K562 (cell line): ENCODE measurements around the gene DPH5. TPM values are rescaled to one million over a fixed set of nuclear protein-coding genes. Genes with fewer than 3 reads are reported as not detected.

Source experiments
- ATAC-seq: fragments of 200-7000 bp; cut with Tn5 transposase; 3 replicates; pipeline ENCODE4 v1.9.1; 2020; ENCODE audit warnings: moderate library complexity
- BruUV-seq: library from RNA; stranded (reverse); fragments of 400-500 nt; replicated peaks from 2 replicates; lab custom pipeline; 2021; lab: Mats Ljungman, UMichigan
- CTCF ChIA-PET: fragments of 300-600 bp; formaldehyde crosslinking; extraction: SDS; loops from one replicate; lab custom pipeline; 2021; ENCODE audit warnings: low intra/inter-chr PET ratio; lab: Yijun Ruan, JAX
- POLR2A ChIA-PET: fragments of 300-600, 350-650 bp; sonication (Branson Sonifier 250); formaldehyde crosslinking; extraction: SDS; loops from one replicate; lab custom pipeline; 2021; ENCODE audit warnings: antibody characterized with exemption, inconsistent platforms; lab: Yijun Ruan, JAX
- DNase-seq, 4 experiments: peaks; one replicate each; pipeline versions ENCODE4 v3.0.0 to v3.0.0-alpha.2; 2011 to 2018; ENCODE audit warnings: low spot score in 3 of 4, mixed read lengths in 3 of 4; ENCODE audit errors: extremely low read depth in 1 of 4
- FAIRE-seq: peaks from 2 replicates; lab custom pipeline; 2011; peaks lifted over from hg19 to GRCh38; lab: Jason Lieb, UNC
- H2AFZ ChIP-seq: 2 replicates; pipeline ENCODE4 v1.6.0; 2011; ENCODE audit warnings: low read depth, low read length, control low read depth, inconsistent platforms
- H3K27ac ChIP-seq: fragments of 200-600 bp; 3 replicates; pipeline ENCODE4 v1.8.0; 2011; ENCODE audit warnings: low read depth, mild to moderate bottlenecking, control low read depth, inconsistent platforms, low read length, moderate library complexity, mixed read lengths; ENCODE audit errors: extremely low read depth
- H3K27me3 ChIP-seq, 2 experiments: fragments of 300-600 bp in 1 of 2; 2 replicates in 1 of 2; 3 replicates in 1 of 2; pipeline versions ENCODE4 v1.6.0 to v1.8.0; 2011; ENCODE audit warnings: inconsistent platforms in 2 of 2, low read length in 2 of 2, mild to moderate bottlenecking in 1 of 2, mixed read lengths in 1 of 2, moderate library complexity in 1 of 2; ENCODE audit not compliant: control insufficient read depth in 2 of 2, insufficient read depth in 2 of 2
- H3K36me3 ChIP-seq: fragments of 300-600 bp; 3 replicates; pipeline ENCODE4 v1.8.0; 2011; ENCODE audit warnings: mild to moderate bottlenecking, low read length, inconsistent platforms; ENCODE audit not compliant: control insufficient read depth, insufficient read depth
- H3K4me1 ChIP-seq, 2 experiments: fragments of 200-600 bp in 1 of 2; replicated peaks in 1 of 2; 2 replicates in 1 of 2; 3 replicates in 1 of 2; pipeline versions ENCODE4 v1.5.1 to v1.8.0; 2011; ENCODE audit warnings: inconsistent platforms in 2 of 2, low read length in 2 of 2, mild to moderate bottlenecking in 1 of 2, mixed read lengths in 1 of 2, moderate library complexity in 1 of 2; ENCODE audit not compliant: control insufficient read depth in 2 of 2, insufficient read depth in 2 of 2
- H3K4me2 ChIP-seq: 2 replicates; pipeline ENCODE4 v1.6.1; 2011; ENCODE audit warnings: low read length, control low read depth, inconsistent platforms, mixed read lengths; ENCODE audit not compliant: insufficient read depth
- H3K4me3 ChIP-seq: fragments of 200-600 bp; sonication (generic), shearing (Covaris generic); 2 replicates; pipeline ENCODE4 v1.5.1; 2016; ENCODE audit warnings: control low read depth, inconsistent platforms
- H3K79me2 ChIP-seq: fragments of 200-600 bp; 3 replicates; pipeline ENCODE4 v1.8.0; 2011; ENCODE audit warnings: low read length, inconsistent platforms; ENCODE audit not compliant: control insufficient read depth, insufficient read depth
- H3K9ac ChIP-seq, 2 experiments: 2 replicates each; pipeline versions ENCODE4 v1.6.0 to v1.6.1; 2011; ENCODE audit warnings: low read depth in 2 of 2, low read length in 2 of 2, control low read depth in 1 of 2, inconsistent platforms in 1 of 2, mild to moderate bottlenecking in 1 of 2, mixed read lengths in 1 of 2; ENCODE audit not compliant: insufficient read depth in 1 of 2
- H3K9me1 ChIP-seq: one replicate; pipeline ENCODE4 v1.6.0; 2011; ENCODE audit warnings: inconsistent platforms, mild to moderate bottlenecking, low read length, moderate library complexity; ENCODE audit not compliant: control insufficient read depth, insufficient read depth
- H3K9me3 ChIP-seq: replicated peaks from 2 replicates; pipeline ENCODE4 v1.5.1; 2011; ENCODE audit warnings: low read depth, low read length, inconsistent platforms; ENCODE audit not compliant: control insufficient read depth, insufficient read depth
- H4K20me1 ChIP-seq: replicated peaks from 2 replicates; pipeline ENCODE4 v1.6.1; 2011; ENCODE audit warnings: low read length, inconsistent platforms, mixed read lengths; ENCODE audit not compliant: control insufficient read depth, insufficient read depth
- CBFA2T3 ChIP-seq: fragments of 450-650 bp; IDR thresholded peaks from 2 replicates; pipeline ENCODE4 v1.6.1; 2017
- CREM ChIP-seq: IDR thresholded peaks from 2 replicates; pipeline ENCODE4 v1.6.1; 2014; ENCODE audit warnings: antibody characterized with exemption, low read depth
- E2F6 ChIP-seq, 2 experiments: IDR thresholded peaks; 2 replicates each; pipeline ENCODE4 v1.6.1; 2011; ENCODE audit warnings: borderline replicate concordance in 1 of 2, control low read depth in 1 of 2, low read depth in 1 of 2, low read length in 1 of 2, mild to moderate bottlenecking in 1 of 2, mixed read lengths in 1 of 2, moderate library complexity in 1 of 2; ENCODE audit not compliant: insufficient read depth in 1 of 2, insufficient read length in 1 of 2, poor library complexity in 1 of 2, severe bottlenecking in 1 of 2; ENCODE audit errors: extremely low read depth in 1 of 2
- EHMT2 ChIP-seq: fragments of 450-650 bp; IDR thresholded peaks from 2 replicates; pipeline ENCODE4 v1.6.1; 2018; ENCODE audit warnings: antibody characterized with exemption
- MXD1 ChIP-seq: fragments of 250-450 bp; sonication (Bioruptor Pico); IDR thresholded peaks from 2 replicates; pipeline ENCODE4 v1.8.0; 2021; ENCODE audit warnings: borderline replicate concordance, mild to moderate bottlenecking, moderate library complexity; ENCODE audit not compliant: poor library complexity, severe bottlenecking
- PKNOX1 ChIP-seq: fragments of 450-650 bp; IDR thresholded peaks from 2 replicates; pipeline ENCODE4 v1.6.1; 2016
- ZBTB11 ChIP-seq, 3 experiments: fragments of 200-800 bp in 1 of 3; fragments of 250-450 bp in 1 of 3; fragments of 450-650 bp in 1 of 3; sonication (Bioruptor Pico) in 1 of 3; sonication (Bioruptor generic) in 1 of 3; formaldehyde crosslinking in 1 of 3; IDR thresholded peaks; 2 replicates each; pipeline versions ENCODE4 v1.6.1 to v1.8.0; 2016 to 2022; ENCODE audit warnings: mild to moderate bottlenecking in 2 of 3, missing genetic modification characterization in 2 of 3, missing compliant biosample characterization in 1 of 3, moderate library complexity in 1 of 3
- ZBTB5 ChIP-seq: fragments of 450-650 bp; IDR thresholded peaks from 2 replicates; pipeline ENCODE4 v1.6.1; 2017; ENCODE audit warnings: antibody characterized with exemption
- ZNF263 ChIP-seq: sonication (generic); formaldehyde crosslinking; IDR thresholded peaks from 2 replicates; pipeline ENCODE4 v1.8.0; 2022; ENCODE audit warnings: mild to moderate bottlenecking, missing genetic modification reagents, borderline replicate concordance
- ZSCAN32 ChIP-seq: fragments of 450-650 bp; formaldehyde crosslinking; IDR thresholded peaks from 2 replicates; pipeline ENCODE4 v1.4.0; 2020; ENCODE audit warnings: mild to moderate bottlenecking, moderate library complexity
- WGBS: fragments of 100-300 bp; shearing (Covaris generic); methylation state at CpG from one replicate; pipeline ENCODE4 v1.1.6; 2016; ENCODE audit warnings: low coverage, mixed read lengths; ENCODE audit not compliant: insufficient coverage; ENCODE audit errors: missing lambda C conversion rate; 5-methylcytosine and 5-hydroxymethylcytosine counted together
- in situ Hi-C: fragments of 300-500 bp; cut with MboI; formaldehyde crosslinking; loops from 4 replicates; pipeline ENCODE4 v1.15.0; 2018; ENCODE audit warnings: inconsistent platforms, mixed read lengths
- intact Hi-C: fragments of 100-400 bp; cut with micrococcal nuclease; formaldehyde crosslinking; loops from 2 replicates; pipeline ENCODE4 v1.14.2; 2022
- polyA plus RNA-seq, 8 experiments: library from polyadenylated mRNA; depleted of rRNA in 4 of 8; stranded (reverse) in 5 of 8; unstranded in 3 of 8; fragments of >200 nt; fragmentation: Nextera tagmentation in 2 of 8; fragmentation: Illumina TruSeq in 1 of 8; extraction: Ambion mirVana in 2 of 8; extraction: Trizol in 1 of 8; gene quantifications; 2 replicates each; pipeline versions ENCODE4 v1.2.1 to v1.2.3, GENCODE V29; 2011 to 2014; ENCODE audit warnings: inconsistent platforms in 1 of 8, missing spikeins in 1 of 8
- total RNA-seq, 7 experiments: library from RNA; depleted of rRNA in 6 of 7; stranded (reverse); fragments of >200 nt in 6 of 7; fragmentation: Illumina TruSeq in 2 of 7; extraction: Trizol in 2 of 7; gene quantifications; 2 replicates each; pipeline versions ENCODE4 v1.2.1 to v1.2.3, GENCODE V29; 2011 to 2021; ENCODE audit warnings: low replicate concordance in 1 of 7
- TF ChIP-seq, protein P1 (sequence below): fragments of 250-450 bp; sonication (Bioruptor Pico); IDR thresholded peaks from 2 replicates; pipeline ENCODE4 v1.5.0; 2020; ENCODE audit warnings: mild to moderate bottlenecking

The DPH5 gene
- total and polyA plus RNA-seq, 9 of the 15 experiments (the other 6 are each of a cell fraction or from before 2014, with no cell fraction given) = 37.6 to 159 (median 89.7) TPM

- no peak overlapping the region for H2AFZ ChIP-seq
- ChIA-PET CTCF (no interaction called here), POLR2A (interaction anchor here (0.9 to 1.1 kb wide), 2 partner anchors 9 to 10 kb away, joined by 3 read pairs; no protein-coding TSS in a partner anchor)
- peak; percentile 43; the same call in 2 of the 3 replicates for ATAC-seq
- intact Hi-C loops = no loop called here
- H3K36me3 ChIP-seq = peaks cover 44% of the 10 kb centered on the region; the same call in 2 of the 3 replicates
- H4K20me1 ChIP-seq = no peaks in the 10 kb centered on the region
- FAIRE-seq = no peak
- no peaks in the 10 kb centered on the region for H3K27me3 ChIP-seq
- H3K4me3 ChIP-seq = no peak overlapping the region
- H3K4me1 ChIP-seq = no peaks in the 10 kb centered on the region
- no peak overlapping the region for H3K4me2 ChIP-seq
- in situ Hi-C loops = no loop called here
- no peak overlapping the region for H3K27ac ChIP-seq
- H3K79me2 ChIP-seq = no peaks in the 10 kb centered on the region
- peak in 1 of 4 experiments; percentile 17 for DNase-seq
- WGBS = 74% methylated on average over 2 of the region's 2 CpGs
- H3K9me3 ChIP-seq = no peaks in the 10 kb centered on the region
- H3K9me1 ChIP-seq = no peaks in the 10 kb centered on the region
- no TSS peak for BruUV-seq
- no peak overlapping the region for H3K9ac ChIP-seq
- TF ChIP-seq ZBTB5 (no peak), EHMT2 (no peak), CREM (no peak), ZBTB11 (CRISPR knock-in tag; IDR thresholded peaks at IDR 0.05) (no peak), MXD1 (CRISPR knock-in tag) (no peak), E2F6 (IDR thresholded peaks at IDR 0.05; ENCODE audit: borderline replicate concordance in 1 of 2, extremely low read depth in 1 of 2, insufficient read depth in 1 of 2, insufficient read length in 1 of 2, low read depth in 1 of 2, low read length in 1 of 2, poor library complexity in 1 of 2, severe bottlenecking in 1 of 2) (no peak), PKNOX1 (0 out of 2 replicates have a peak, but pooled peaks have one; percentile 6), CBFA2T3 (peak; percentile 31; the same call in 1 of the 2 replicates), ZNF263 (CRISPR knock-in tag) (no peak), ZSCAN32 (no peak)
- TF ChIP-seq, protein P1, sequence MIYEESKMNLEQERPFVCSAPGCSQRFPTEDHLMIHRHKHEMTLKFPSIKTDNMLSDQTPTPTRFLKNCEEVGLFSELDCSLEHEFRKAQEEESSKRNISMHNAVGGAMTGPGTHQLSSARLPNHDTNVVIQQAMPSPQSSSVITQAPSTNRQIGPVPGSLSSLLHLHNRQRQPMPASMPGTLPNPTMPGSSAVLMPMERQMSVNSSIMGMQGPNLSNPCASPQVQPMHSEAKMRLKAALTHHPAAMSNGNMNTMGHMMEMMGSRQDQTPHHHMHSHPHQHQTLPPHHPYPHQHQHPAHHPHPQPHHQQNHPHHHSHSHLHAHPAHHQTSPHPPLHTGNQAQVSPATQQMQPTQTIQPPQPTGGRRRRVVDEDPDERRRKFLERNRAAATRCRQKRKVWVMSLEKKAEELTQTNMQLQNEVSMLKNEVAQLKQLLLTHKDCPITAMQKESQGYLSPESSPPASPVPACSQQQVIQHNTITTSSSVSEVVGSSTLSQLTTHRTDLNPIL = no peak
Measured at GRCh38 chr1:100979631-100980030, 46.0 kb downstream of the DPH5 start.
